Uterus (tissue), 4 donors: Measurements from ENCODE around the gene ACCS. TPM values are rescaled to one million over a fixed set of nuclear protein-coding genes. Genes with fewer than 3 reads are reported as not detected.

ENCODE experiments used
- DNase-seq, 2 donors: peaks; one replicate each; pipeline ENCODE4 v3.0.0-alpha.2; 2019 to 2020
- H3K27ac ChIP-seq, 2 donors: fragments of 200-600 bp; sonication (generic); 1 replicate in 1 of 2; 2 replicates in 1 of 2; pipeline ENCODE4 v1.5.1; 2016 to 2018
- H3K27me3 ChIP-seq, 2 donors: fragments of 200-600 bp; sonication (generic); one replicate each; pipeline ENCODE4 v1.5.1; 2018 to 2019; ENCODE audit warnings: control low read depth in 1 of 2
- H3K36me3 ChIP-seq, 2 donors: fragments of 200-600 bp; sonication (generic); one replicate each; pipeline ENCODE4 v1.5.1; 2019; ENCODE audit warnings: control low read depth in 1 of 2
- H3K4me1 ChIP-seq, 2 donors: fragments of 200-600 bp; sonication (generic); one replicate each; pipeline ENCODE4 v1.5.1; 2018 to 2019; ENCODE audit warnings: control low read depth in 1 of 2
- H3K4me3 ChIP-seq, 2 donors: fragments of 200-600 bp; sonication (generic); 1 replicate in 1 of 2; 2 replicates in 1 of 2; pipeline ENCODE4 v1.5.1; 2018 to 2019; ENCODE audit warnings: mild to moderate bottlenecking in 1 of 2
- H3K9me3 ChIP-seq, 2 donors: fragments of 200-600 bp; sonication (generic); one replicate each; pipeline ENCODE4 v1.5.1; 2019; ENCODE audit warnings: control low read depth in 1 of 2
- CTCF ChIP-seq, 4 experiments: fragments of 200-600 bp in 2 of 4; fragments of 450-650 bp in 2 of 4; sonication (generic) in 2 of 4; IDR thresholded peaks; one replicate each; pipeline ENCODE4 v1.5.1; 2016 to 2019; ENCODE audit warnings: antibody characterized with exemption in 4 of 4, mild to moderate bottlenecking in 2 of 4, moderate library complexity in 1 of 4
- POLR2A ChIP-seq, 2 donors: fragments of 450-650 bp; IDR thresholded peaks; one replicate each; pipeline ENCODE4 v1.6.1; 2016; ENCODE audit warnings: antibody characterized with exemption in 2 of 2, mild to moderate bottlenecking in 1 of 2, moderate library complexity in 1 of 2
- intact Hi-C: fragments of 100-400 bp; cut with DNase I; formaldehyde crosslinking; loops from one replicate; pipeline ENCODE4 v1.15.1; 2023; ENCODE audit warnings: low total_unique reads
- total RNA-seq, 4 donors: library from RNA; depleted of rRNA in 3 of 4; stranded (reverse); fragments of >200 nt in 3 of 4; gene quantifications; one replicate each; pipeline versions ENCODE4 v1.1.0 to v1.2.4, GENCODE V29; 2014 to 2023
- donor health status: DM: yes; HTN: yes; CAD: no.

ACCS gene
- total RNA-seq, 4 donors from 2014 or later = 13.1 to 49.4 (median 27.0) TPM

- intact Hi-C loops = loop anchor here (10.0 kb wide), 1 partner anchor 437 kb away; no protein-coding TSS in a partner anchor
- TF ChIP-seq CTCF (IDR thresholded peaks at IDR 0.05) = no peak
- no peak for TF ChIP-seq POLR2A (IDR thresholded peaks at IDR 0.05)
- no peaks in the 10 kb centered on the region for H3K27me3 ChIP-seq
- no peaks in the 10 kb centered on the region for H3K4me1 ChIP-seq
- H3K27ac ChIP-seq = no peak overlapping the region
- H3K36me3 ChIP-seq = no peaks in the 10 kb centered on the region
- DNase-seq = no peak
- H3K4me3 ChIP-seq = no peak overlapping the region
- no peaks in the 10 kb centered on the region for H3K9me3 ChIP-seq
Measured at GRCh38 chr11:44097821-44098220, 31.8 kb downstream of the ACCS start.

- intact Hi-C loops = no loop called here
- Histone ChIP-seq H3K36me3 (no peaks in the 10 kb centered on the region), H3K27ac (no peak overlapping the region), H3K9me3 (no peaks in the 10 kb centered on the region), H3K4me3 (no peak overlapping the region), H3K27me3 (no peaks in the 10 kb centered on the region), H3K4me1 (no peaks in the 10 kb centered on the region)
- no peak for DNase-seq
- no peak for TF ChIP-seq CTCF (IDR thresholded peaks at IDR 0.05)
- no peak for TF ChIP-seq POLR2A (IDR thresholded peaks at IDR 0.05)
Measured at GRCh38 chr11:44101098-44101497, 35.0 kb downstream of the ACCS start.

- Histone ChIP-seq H3K36me3 (no peaks in the 10 kb centered on the region), H3K4me3 (no peak overlapping the region), H3K9me3 (no peaks in the 10 kb centered on the region), H3K27ac (no peak overlapping the region), H3K4me1 (no peaks in the 10 kb centered on the region), H3K27me3 (no peaks in the 10 kb centered on the region)
- no peak for DNase-seq
- TF ChIP-seq CTCF (IDR thresholded peaks at IDR 0.05) (no peak), POLR2A (IDR thresholded peaks at IDR 0.05) (no peak)
- intact Hi-C loops = no loop called here
Measured at GRCh38 chr11:44104481-44105294, 38.6 kb downstream of the ACCS start.

GRCh38 chr11:44108260-44108659, 42.2 kb downstream of the ACCS start:
- no peak overlapping the region for H3K4me3 ChIP-seq
- TF ChIP-seq POLR2A (IDR thresholded peaks at IDR 0.05) (no peak), CTCF (IDR thresholded peaks at IDR 0.05) (no peak)
- no peaks in the 10 kb centered on the region for H3K36me3 ChIP-seq
- H3K4me1 ChIP-seq = no peaks in the 10 kb centered on the region
- no peaks in the 10 kb centered on the region for H3K9me3 ChIP-seq
- no peaks in the 10 kb centered on the region for H3K27me3 ChIP-seq
- DNase-seq = no peak
- intact Hi-C loops = no loop called here
- H3K27ac ChIP-seq = no peak overlapping the region

GRCh38 chr11:44110231-44110679, 44.2 kb downstream of the ACCS start:
- DNase-seq = peak; percentile 37 to 58
- Histone ChIP-seq H3K4me3 (no peak overlapping the region), H3K9me3 (no peaks in the 10 kb centered on the region), H3K27ac (no peak overlapping the region), H3K27me3 (no peaks in the 10 kb centered on the region), H3K4me1 (no peaks in the 10 kb centered on the region), H3K36me3 (no peaks in the 10 kb centered on the region)
- TF ChIP-seq POLR2A (IDR thresholded peaks at IDR 0.05) (no peak), CTCF (IDR thresholded peaks at IDR 0.05) (peak; percentile 55 to 71 (median 65))
- intact Hi-C loops = loop anchor here (10.0 kb wide), 1 partner anchor 435 kb away; no protein-coding TSS in a partner anchor
